Stimulated activated naive CD4-positive, alpha-beta T cell (primary cell): Measurements from ENCODE around the gene POU3F3.
A peak's percentile ranks its signal among the peaks of the same experiment; 100 is the strongest.

Experiments
- DNase-seq, 6 experiments: peaks; one replicate each; lab custom pipeline; 2025; lab: John Stamatoyannopoulos, UW

POU3F3 gene

DNA sequence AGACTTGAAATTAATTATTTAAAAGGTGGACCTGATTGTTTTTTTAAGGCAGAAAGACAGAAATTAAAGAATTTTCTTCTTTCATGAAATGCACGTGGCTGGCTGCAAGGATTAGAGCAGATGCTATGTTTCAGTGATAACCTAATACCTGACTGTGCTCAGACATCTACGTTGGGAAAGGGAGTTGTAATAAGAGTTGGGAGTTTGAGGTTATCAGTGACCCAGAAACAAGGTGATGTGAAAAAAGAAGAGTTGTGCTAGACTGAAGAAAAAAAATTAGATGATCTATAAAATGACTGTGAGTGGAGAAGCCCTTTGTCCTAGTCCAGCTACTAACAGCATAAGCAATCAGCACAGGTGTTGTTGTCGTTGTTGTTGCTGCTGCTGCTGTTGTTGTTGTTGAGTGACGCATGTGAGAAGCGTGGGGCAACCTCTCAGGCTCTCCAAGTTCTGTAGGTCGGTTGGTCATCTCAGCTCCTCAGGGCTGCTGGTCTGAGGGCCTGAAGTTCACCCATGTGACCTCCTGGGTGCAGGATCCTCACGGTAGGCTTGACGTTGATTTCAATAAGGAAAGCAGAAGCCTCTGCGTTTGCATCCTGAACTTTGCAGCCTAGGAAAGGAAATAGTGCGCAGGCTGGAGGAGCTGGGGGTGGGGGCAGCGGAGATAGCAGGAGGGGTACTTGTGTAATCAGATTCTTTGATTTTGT lies 7.6 kb downstream of the POU3F3 start:
- no peak for DNase-seq

DNA sequence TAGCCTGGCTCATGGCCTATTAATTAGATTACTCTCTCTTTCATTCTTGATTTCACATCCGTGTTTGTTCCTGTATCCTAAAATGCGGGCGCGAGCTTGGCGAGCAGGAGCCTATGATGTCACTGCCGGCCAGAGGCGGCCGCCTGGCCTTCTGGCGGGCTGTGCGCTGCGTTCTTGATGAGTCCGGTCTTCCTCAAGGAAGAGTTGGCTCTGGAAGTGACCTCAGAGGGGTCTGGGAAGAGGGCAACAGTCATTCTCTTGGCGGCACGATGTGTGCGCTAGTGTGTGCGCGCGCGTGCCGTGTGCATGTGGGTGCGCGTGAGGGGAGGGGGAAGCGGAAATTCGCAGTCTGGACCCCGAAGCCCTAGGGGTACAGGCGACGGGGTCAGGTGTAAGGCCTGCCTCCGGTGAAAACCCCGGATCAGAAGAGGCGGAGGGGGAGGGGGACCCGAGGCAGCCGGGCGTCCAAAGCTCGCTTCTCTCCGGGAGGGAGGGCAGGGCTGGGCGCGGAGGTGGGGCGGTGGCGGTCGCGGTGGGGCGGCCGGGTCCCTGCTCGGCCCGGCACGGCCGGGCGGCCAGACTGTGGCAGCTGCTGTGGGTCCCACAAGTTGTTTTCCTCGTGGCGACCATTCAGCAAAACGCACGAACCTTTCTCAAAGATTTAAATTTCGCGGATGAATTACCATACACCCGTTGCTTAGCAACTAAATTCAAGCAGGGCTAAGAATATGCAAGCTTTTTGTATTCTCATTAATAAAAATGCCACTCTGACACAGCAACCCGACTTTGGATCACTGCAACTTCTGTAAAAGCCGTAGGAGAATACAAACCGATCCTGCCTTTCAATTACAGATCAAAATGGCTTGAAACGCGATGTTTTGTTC lies 8.4 kb downstream of the POU3F3 start:
- no peak for DNase-seq

GRCh38 chr2:104863146-104863467 lies 9.2 kb downstream of the POU3F3 start:
- no peak for DNase-seq

GRCh38 chr2:104863468-104864279 lies 9.8 kb downstream of the POU3F3 start:
- DNase-seq = no peak

DNA sequence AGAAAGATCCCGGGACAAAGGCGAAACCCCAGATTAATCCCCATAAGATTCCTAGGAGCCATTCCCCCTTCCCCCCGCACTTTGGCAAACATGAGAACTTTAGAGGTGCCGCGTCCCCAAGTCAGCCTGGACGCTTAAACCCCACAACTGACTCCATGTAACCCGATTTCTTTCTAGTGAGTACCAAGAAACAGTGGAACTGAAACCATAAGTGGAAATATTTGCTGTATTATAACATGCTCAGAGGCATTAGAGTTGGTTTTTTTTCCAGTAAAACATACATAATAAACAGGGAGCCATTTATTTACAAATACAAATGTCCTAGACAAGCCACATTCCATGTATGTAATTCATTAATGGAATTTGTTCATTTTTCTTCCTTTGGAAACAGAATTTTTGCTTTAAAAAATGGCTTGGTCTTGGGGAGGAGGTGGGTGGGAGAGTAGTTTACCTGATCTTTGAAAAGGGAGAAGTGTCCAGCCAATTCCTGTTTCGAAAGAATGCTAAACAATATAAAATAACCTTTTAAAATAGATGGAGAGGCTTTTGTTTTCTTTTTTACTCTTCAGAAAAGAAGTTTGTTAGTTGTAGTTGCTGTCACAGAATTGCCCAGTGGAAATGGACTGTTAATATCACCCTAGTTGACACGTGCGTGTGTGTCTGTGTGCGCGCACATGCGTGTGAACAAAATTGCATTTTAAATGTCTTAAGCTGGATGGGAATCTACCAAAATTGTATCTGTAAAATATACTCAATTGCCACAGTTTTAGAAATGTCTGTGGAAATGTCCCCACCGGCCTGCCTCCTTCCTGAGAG lies 10.6 kb downstream of the POU3F3 start:
- no peak for DNase-seq

DNA sequence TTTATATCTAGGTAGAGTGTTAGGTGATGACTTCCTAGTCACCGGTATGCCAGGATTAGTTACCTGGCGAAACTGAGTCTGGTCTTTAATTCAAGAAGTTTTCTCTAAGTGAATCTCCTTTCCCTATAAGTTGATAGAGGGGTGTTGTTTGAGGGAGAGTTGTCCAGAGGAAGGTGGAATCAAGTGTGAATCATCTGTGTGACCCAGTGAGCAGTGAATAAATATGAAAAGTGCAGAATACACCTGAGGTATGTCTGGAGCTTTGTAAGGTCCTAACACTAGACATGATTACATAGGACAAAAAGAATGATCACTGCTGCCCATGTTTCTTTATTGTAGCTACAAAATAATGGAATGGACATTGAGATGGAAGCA lies 11.2 kb downstream of the POU3F3 start:
- DNase-seq = no peak

DNA sequence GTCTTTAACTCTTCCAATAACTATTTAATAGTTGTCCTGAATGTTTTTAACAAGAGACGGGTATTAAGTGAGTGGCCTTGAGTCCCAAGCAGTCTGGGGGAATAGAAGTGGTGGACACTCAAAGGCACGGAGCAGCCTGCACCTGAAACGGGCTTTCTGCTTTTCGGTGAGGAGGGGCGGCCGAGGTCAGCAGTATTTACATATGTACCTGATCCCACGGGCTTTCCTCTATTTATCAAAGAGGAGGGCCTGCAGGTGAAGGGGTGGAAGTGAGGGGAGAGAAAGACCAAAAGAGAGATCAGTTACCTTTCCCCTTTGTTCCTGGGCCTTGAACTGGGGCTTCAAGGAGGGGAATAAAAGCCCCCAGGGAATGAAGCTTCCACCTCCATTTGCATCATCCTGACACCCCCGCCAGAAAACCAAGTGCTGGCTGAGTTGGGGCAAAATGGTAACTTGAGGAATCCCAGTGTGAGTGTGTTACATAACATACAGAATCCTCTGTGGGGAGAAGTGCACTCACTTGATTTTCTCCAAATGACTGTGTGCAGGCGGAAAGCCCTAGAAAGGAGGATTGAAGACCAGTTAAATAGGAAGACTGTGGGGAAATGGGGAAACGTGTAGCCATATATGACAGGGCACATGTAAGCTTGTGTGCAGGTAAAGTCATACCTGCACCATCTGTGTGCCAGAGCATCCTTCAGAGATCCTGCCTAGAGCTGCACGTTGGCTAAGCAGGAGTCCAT lies 12.4 kb downstream of the POU3F3 start:
- no peak for DNase-seq

- no peak for DNase-seq
Observed at GRCh38 chr2:104866883-104867812, 13.2 kb downstream of the POU3F3 start.

- DNase-seq = no peak
Observed at GRCh38 chr2:104867813-104868504, 14.0 kb downstream of the POU3F3 start.

GRCh38 chr2:104868505-104868866 lies 14.6 kb downstream of the POU3F3 start:
- no peak for DNase-seq

GRCh38 chr2:104870100-104870975 lies 16.4 kb downstream of the POU3F3 start:
- no peak for DNase-seq

GRCh38 chr2:104871649-104871971 lies 17.7 kb downstream of the POU3F3 start:
- no peak for DNase-seq

GRCh38 chr2:104871972-104872865 lies 18.3 kb downstream of the POU3F3 start:
- DNase-seq = no peak

DNA sequence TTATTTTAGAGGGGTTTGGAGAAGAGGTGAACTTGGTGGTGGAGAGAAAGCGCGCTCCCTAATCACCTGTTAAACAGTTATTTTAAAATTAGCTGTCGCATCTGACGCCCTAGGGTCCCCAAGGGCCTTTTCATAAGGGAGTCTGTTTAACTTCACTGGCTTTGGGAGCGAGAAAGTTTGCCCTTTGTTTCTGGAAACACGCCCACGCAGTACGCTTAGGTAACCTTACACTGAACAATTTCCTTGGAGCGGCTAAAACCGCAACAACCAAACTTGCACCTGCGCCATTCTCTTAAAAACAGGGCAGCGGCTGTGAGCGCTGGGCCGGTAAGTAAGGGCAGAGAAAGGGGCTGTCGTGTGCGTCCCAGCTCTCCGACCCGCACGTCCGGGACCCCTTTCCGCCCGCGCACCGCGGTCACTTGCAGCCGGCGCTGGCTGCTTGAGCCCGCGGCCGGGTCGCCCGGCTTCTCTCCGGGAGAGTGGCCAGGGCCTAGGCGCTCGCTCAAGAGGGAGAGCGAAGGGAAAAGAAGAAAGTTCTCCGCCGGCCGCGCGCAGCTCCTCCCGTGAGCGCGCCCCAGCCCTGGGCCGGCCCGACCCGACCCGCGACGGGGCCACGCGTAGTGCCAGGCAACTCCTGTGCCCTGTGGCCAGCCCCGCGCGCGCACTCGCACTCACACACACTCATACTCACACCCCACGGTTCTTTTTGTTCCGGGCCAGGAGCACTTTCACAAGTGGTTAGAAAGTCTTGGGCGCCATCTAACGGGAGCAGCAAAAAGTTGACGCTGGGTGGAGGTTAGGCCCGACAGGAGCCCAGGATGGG lies 19.2 kb downstream of the POU3F3 start:
- DNase-seq = peak in 3 of 6 experiments; percentile 11 to 40 (median 25)

- DNase-seq = no peak
Observed at GRCh38 chr2:104873689-104874054, 19.8 kb downstream of the POU3F3 start.

DNA sequence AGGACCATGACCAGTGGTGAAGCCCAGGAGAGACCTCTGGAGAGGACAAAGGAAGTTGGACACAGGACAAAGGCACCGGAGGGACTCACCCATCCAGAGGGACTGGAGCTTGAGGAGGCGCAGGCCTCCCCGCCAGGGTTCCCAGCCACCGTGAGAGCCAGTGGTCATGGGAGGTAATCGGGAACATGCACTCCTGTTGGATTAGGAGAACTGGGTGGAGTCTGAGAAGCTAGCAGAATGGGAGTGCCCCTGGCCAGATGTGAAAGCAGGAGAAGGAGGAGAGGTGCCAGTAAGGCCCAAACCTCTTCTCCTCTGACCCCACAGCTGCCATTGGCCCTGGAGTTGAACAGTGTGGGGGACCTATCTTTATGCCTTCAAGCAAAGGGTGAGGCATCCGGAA lies 20.3 kb downstream of the POU3F3 start:
- DNase-seq = no peak

DNA sequence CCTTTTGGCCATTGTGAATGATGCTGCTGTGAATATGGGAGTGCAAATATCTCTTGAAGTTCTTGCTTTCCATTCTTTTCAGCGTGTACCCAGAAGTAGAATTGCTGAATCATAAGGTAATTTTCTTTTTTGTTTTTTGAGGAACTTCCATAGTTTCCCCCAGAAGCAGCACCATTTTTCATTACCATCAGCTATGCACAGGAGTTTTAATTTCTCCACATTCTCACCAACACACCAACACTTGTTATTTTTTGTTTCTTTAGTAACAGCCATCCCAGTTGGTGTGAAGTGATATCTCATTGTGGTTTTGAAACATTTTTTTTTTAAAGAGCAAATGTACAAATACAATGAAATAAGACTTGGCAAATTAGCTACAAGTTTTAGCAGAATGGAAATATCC lies 21.3 kb downstream of the POU3F3 start:
- DNase-seq = no peak
